Common myeloid progenitor, CD34-positive (primary cell): ENCODE measurements around the gene PBX2.

ENCODE experiments used
- CTCF ChIA-PET: fragments of 350-600 bp; sonication (Branson Sonifier 250); formaldehyde crosslinking; loops from one replicate; lab custom pipeline; 2021; ENCODE audit warnings: antibody characterized with exemption; lab: Charles Lee
- POLR2A ChIA-PET: fragments of 350-600 bp; sonication (Branson Sonifier 250); formaldehyde crosslinking; loops from one replicate; lab custom pipeline; 2021; ENCODE audit warnings: antibody characterized with exemption; lab: Charles Lee
- DNase-seq, 3 donors: peaks; one replicate each; pipeline versions ENCODE4 v3.0.0 to v3.0.0-alpha.2; 2013
- H3K27ac ChIP-seq, 2 experiments: 1 replicate in 1 of 2; 2 replicates in 1 of 2; pipeline ENCODE4 v1.7.0; 2013; ENCODE audit warnings: inconsistent platforms in 2 of 2, low read length in 2 of 2, mild to moderate bottlenecking in 2 of 2, low read depth in 1 of 2, moderate library complexity in 1 of 2; ENCODE audit not compliant: severe bottlenecking in 2 of 2, insufficient read depth in 1 of 2, poor library complexity in 1 of 2
- H3K27me3 ChIP-seq, 5 experiments: replicated peaks in 2 of 5; 1 replicate in 3 of 5; 2 replicates in 2 of 5; pipeline versions ENCODE4 v1.6.1 to v1.7.0; 2013; ENCODE audit warnings: low read length in 4 of 5, mild to moderate bottlenecking in 2 of 5, moderate library complexity in 2 of 5, inconsistent platforms in 1 of 5; ENCODE audit not compliant: insufficient read depth in 5 of 5, control insufficient read depth in 4 of 5
- H3K36me3 ChIP-seq, 4 experiments: 1 replicate in 2 of 4; 2 replicates in 2 of 4; pipeline versions ENCODE4 v1.6.1 to v1.7.0; 2013; ENCODE audit warnings: low read length in 3 of 4, control low read depth in 1 of 4, mild to moderate bottlenecking in 1 of 4; ENCODE audit not compliant: control insufficient read depth in 4 of 4, insufficient read depth in 4 of 4
- H3K4me1 ChIP-seq, 4 experiments: 1 replicate in 3 of 4; 2 replicates in 1 of 4; pipeline versions ENCODE4 v1.6.1 to v1.7.1; 2013; ENCODE audit warnings: low read length in 3 of 4, mild to moderate bottlenecking in 3 of 4, control low read depth in 1 of 4, inconsistent platforms in 1 of 4, moderate library complexity in 1 of 4; ENCODE audit not compliant: control insufficient read depth in 4 of 4, insufficient read depth in 4 of 4; ENCODE audit errors: control extremely low read depth in 1 of 4
- H3K4me3 ChIP-seq, 7 experiments: 1 replicate in 4 of 7; 2 replicates in 3 of 7; pipeline versions ENCODE4 v1.5.1 to v1.7.0; 2013; ENCODE audit warnings: mild to moderate bottlenecking in 7 of 7, low read length in 6 of 7, moderate library complexity in 6 of 7, inconsistent platforms in 2 of 7, low read depth in 2 of 7, control low read depth in 1 of 7; ENCODE audit not compliant: insufficient read depth in 4 of 7, control insufficient read depth in 1 of 7; ENCODE audit errors: extremely low read depth in 1 of 7
- H3K9me3 ChIP-seq, 5 experiments: 1 replicate in 4 of 5; 2 replicates in 1 of 5; pipeline versions ENCODE4 v1.6.1 to v1.7.1; 2013; ENCODE audit warnings: low read length in 4 of 5, mild to moderate bottlenecking in 2 of 5, inconsistent platforms in 1 of 5, low read depth in 1 of 5, moderate library complexity in 1 of 5; ENCODE audit not compliant: control insufficient read depth in 4 of 5, insufficient read depth in 2 of 5; ENCODE audit errors: control extremely low read depth in 1 of 5
- WGBS: methylation state at CpG from one replicate; pipeline ENCODE4 v1.1.5; 2013; ENCODE audit not compliant: insufficient coverage; 5-methylcytosine and 5-hydroxymethylcytosine counted together

Gene PBX2

GRCh38 chr6:32222333-32223230 is 32.6 kb upstream of the PBX2 start:
- Histone ChIP-seq H3K36me3 (no peaks in the 10 kb centered on the region), H3K4me1 (peaks cover 0 to 9% (median 6%) of the 10 kb centered on the region in 4 experiments), H3K9me3 (no peaks in the 10 kb centered on the region), H3K4me3 (no peak overlapping the region), H3K27ac (no peak overlapping the region), H3K27me3 (no peaks in the 10 kb centered on the region)
- ChIA-PET CTCF (interaction anchor here (1.7 kb wide), 1 partner anchor 26 kb away, joined by 3 read pairs; no protein-coding TSS in a partner anchor), POLR2A (no interaction called here)
- 88% methylated on average over 7 of the region's 8 CpGs for WGBS
- DNase-seq = no peak

GRCh38 chr6:32220021-32220420 is 30.0 kb upstream of the PBX2 start:
- ChIA-PET POLR2A (no interaction called here), CTCF (no interaction called here)
- Histone ChIP-seq H3K9me3 (no peaks in the 10 kb centered on the region), H3K4me3 (no peak overlapping the region), H3K4me1 (peaks cover 0 to 4% (median 2%) of the 10 kb centered on the region in 4 experiments), H3K27me3 (no peaks in the 10 kb centered on the region), H3K36me3 (no peaks in the 10 kb centered on the region), H3K27ac (no peak overlapping the region)
- 94% methylated on average over 2 of the region's 4 CpGs for WGBS
- no peak for DNase-seq

GRCh38 chr6:32218167-32218566 is 28.2 kb upstream of the PBX2 start:
- H3K9me3 ChIP-seq = no peaks in the 10 kb centered on the region
- CTCF ChIA-PET = no interaction called here
- 100% methylated on average over 6 of the region's 7 CpGs for WGBS
- peaks cover 0 to 6% (median 4%) of the 10 kb centered on the region in 4 experiments for H3K4me1 ChIP-seq
- H3K27me3 ChIP-seq = no peaks in the 10 kb centered on the region
- no peak overlapping the region for H3K4me3 ChIP-seq
- POLR2A ChIA-PET = interaction anchor here (1.2 kb wide), 1 partner anchor 9 kb away, joined by 3 read pairs; no protein-coding TSS in a partner anchor
- H3K36me3 ChIP-seq = no peaks in the 10 kb centered on the region
- no peak overlapping the region for H3K27ac ChIP-seq
- DNase-seq = no peak

GRCh38 chr6:32216998-32217397 is 27.0 kb upstream of the PBX2 start:
- DNase-seq = no peak
- no peak overlapping the region for H3K4me3 ChIP-seq
- H3K4me1 ChIP-seq = peaks cover 0 to 6% (median 4%) of the 10 kb centered on the region in 4 experiments
- WGBS = 97% methylated on average over 9 of the region's 11 CpGs
- H3K9me3 ChIP-seq = no peaks in the 10 kb centered on the region
- POLR2A ChIA-PET = no interaction called here
- H3K27ac ChIP-seq = no peak overlapping the region
- no peaks in the 10 kb centered on the region for H3K36me3 ChIP-seq
- no peaks in the 10 kb centered on the region for H3K27me3 ChIP-seq
- CTCF ChIA-PET = no interaction called here

- Histone ChIP-seq H3K4me3 (no peak overlapping the region), H3K36me3 (no peaks in the 10 kb centered on the region), H3K9me3 (no peaks in the 10 kb centered on the region), H3K4me1 (peaks cover 0 to 6% (median 4%) of the 10 kb centered on the region in 4 experiments), H3K27me3 (no peaks in the 10 kb centered on the region), H3K27ac (no peak overlapping the region)
- WGBS = 88% methylated on average over 10 of the region's 10 CpGs
- no peak for DNase-seq
- ChIA-PET CTCF (interaction anchor here (1.5 kb wide), 1 partner anchor 13 kb away, joined by 4 read pairs; no protein-coding TSS in a partner anchor), POLR2A (no interaction called here)
These were observed 26.3 kb upstream of the PBX2 start for GRCh38 chr6:32216285-32216684.

- Histone ChIP-seq H3K36me3 (no peaks in the 10 kb centered on the region), H3K4me3 (no peak overlapping the region), H3K4me1 (peaks cover 0 to 6% (median 4%) of the 10 kb centered on the region in 4 experiments), H3K27ac (no peak overlapping the region), H3K27me3 (no peaks in the 10 kb centered on the region), H3K9me3 (no peaks in the 10 kb centered on the region)
- no peak for DNase-seq
- ChIA-PET POLR2A (interaction anchor here (0.7 kb wide), 1 partner anchor 19 kb away, joined by 5 read pairs; no protein-coding TSS in a partner anchor), CTCF (interaction anchor here (1.5 kb wide), 1 partner anchor 12 kb away, joined by 4 read pairs; no protein-coding TSS in a partner anchor)
- no CpG with 5 or more reads among the region's 4 CpGs for WGBS
These were observed 25.6 kb upstream of the PBX2 start for GRCh38 chr6:32215617-32216016.

- no peak overlapping the region for H3K4me3 ChIP-seq
- peaks cover 0 to 6% (median 4%) of the 10 kb centered on the region in 4 experiments for H3K4me1 ChIP-seq
- H3K36me3 ChIP-seq = no peaks in the 10 kb centered on the region
- ChIA-PET POLR2A (interaction anchor here (0.6 kb wide), 1 partner anchor 17 kb away, joined by 4 read pairs; no protein-coding TSS in a partner anchor), CTCF (no interaction called here)
- H3K27me3 ChIP-seq = no peaks in the 10 kb centered on the region
- WGBS = no CpG with 5 or more reads among the region's 3 CpGs
- DNase-seq = peak in 2 of 3 donors; percentile 49 to 54
- H3K27ac ChIP-seq = no peak overlapping the region
- no peaks in the 10 kb centered on the region for H3K9me3 ChIP-seq
These were observed 24.1 kb upstream of the PBX2 start for GRCh38 chr6:32214126-32214525.
